Measurements from ENCODE around the gene ETFDH.
"Not testable (repeated sequence)": the region's sequence is repeated elsewhere in the genome, so short reads cannot be mapped to it uniquely, and the experiment has no call there.

The ETFDH gene

DNA sequence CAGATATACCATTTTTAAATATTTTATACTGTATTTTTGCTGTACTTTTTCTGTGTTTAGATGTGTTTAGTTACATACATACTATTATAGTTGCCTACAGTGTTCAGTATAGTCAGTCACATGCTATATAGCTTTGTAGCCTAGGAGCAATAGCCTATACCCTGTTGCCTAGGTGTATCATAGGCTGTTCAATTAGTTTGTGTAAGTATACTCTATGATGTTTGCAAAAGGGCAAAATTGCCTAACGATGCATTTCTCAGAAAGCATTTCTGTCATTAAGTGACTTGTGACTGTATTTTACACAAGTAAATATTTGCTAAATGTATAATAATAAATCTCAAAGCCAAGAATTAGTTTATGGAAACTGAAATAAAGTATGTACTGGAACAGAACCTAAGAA is 9.5 kb downstream of the ETFDH start:
- no peak for TF ChIP-seq CTCF (IDR thresholded peaks at IDR 0.05; ENCODE audit: low read depth, low read length)
- DNase-seq (ENCODE audit: extremely low read depth, low read depth): no peak

GRCh38 chr4:158682066-158682465 is 10.0 kb downstream of the ETFDH start:
- no peak for DNase-seq (ENCODE audit: extremely low read depth, low read depth)
- TF ChIP-seq CTCF (IDR thresholded peaks at IDR 0.05; ENCODE audit: low read depth, low read length): no peak

GRCh38 chr4:158688813-158689212 is 16.7 kb downstream of the ETFDH start:
- no peak for TF ChIP-seq CTCF (IDR thresholded peaks at IDR 0.05; ENCODE audit: low read depth, low read length)
- DNase-seq (ENCODE audit: extremely low read depth, low read depth): no peak

- DNase-seq (ENCODE audit: extremely low read depth, low read depth): no peak
- no peak for TF ChIP-seq CTCF (IDR thresholded peaks at IDR 0.05; ENCODE audit: low read depth, low read length)
These were observed 32.2 kb downstream of the ETFDH start for GRCh38 chr4:158704274-158704673.

- DNase-seq (ENCODE audit: extremely low read depth, low read depth): no peak
- peak; percentile 16; the same call in 1 of the 2 replicates for TF ChIP-seq CTCF (IDR thresholded peaks at IDR 0.05; ENCODE audit: low read depth, low read length)
These were observed 38.7 kb downstream of the ETFDH start for GRCh38 chr4:158710814-158711213.

DNA sequence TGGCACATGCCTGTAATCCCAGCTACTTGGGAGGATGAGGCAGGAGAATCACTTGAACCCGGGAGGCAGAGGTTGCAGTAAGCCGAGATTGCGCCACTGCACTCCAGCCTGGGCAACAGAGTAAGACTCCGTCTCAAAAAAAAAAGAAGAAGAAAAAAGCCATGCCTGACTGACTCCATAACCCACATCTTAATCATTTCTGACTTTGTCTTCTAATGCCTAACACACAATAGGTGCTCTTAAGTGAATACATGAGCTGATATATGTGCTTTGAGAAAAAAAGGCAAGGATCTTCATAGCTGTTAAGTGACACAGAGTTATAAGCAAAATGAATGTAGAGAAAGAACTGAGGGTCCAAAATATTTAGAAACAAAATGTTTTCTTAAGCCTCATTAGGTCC is 40.5 kb downstream of the ETFDH start:
- not testable (repeated sequence) for DNase-seq (ENCODE audit: extremely low read depth, low read depth)

- DNase-seq (ENCODE audit: extremely low read depth, low read depth): no peak
- no peak for TF ChIP-seq CTCF (IDR thresholded peaks at IDR 0.05; ENCODE audit: low read depth, low read length)
These were observed 42.8 kb downstream of the ETFDH start for GRCh38 chr4:158714937-158715336.

- no peak for DNase-seq (ENCODE audit: extremely low read depth, low read depth)
- no peak for TF ChIP-seq CTCF (IDR thresholded peaks at IDR 0.05; ENCODE audit: low read depth, low read length)
These were observed 43.7 kb downstream of the ETFDH start for GRCh38 chr4:158715802-158716201.
